Nephron (organoid): ENCODE results near the gene BRMS1L.
"Not testable (repeated sequence)": the region's sequence is repeated elsewhere in the genome, so short reads cannot be mapped to it uniquely, and the experiment has no call there.

Source experiments
- H3K27ac Mint-ChIP-seq, 3 experiments: 2 replicates each; pipeline ENCODE4 v1.8.0; 2020; ENCODE audit warnings: mixed read lengths in 3 of 3, mild to moderate bottlenecking in 2 of 3, moderate library complexity in 1 of 3
- H3K27me3 Mint-ChIP-seq: 2 replicates; pipeline ENCODE4 v1.8.0; 2021; ENCODE audit warnings: low read depth, mild to moderate bottlenecking, moderate library complexity, mixed read lengths
- H3K36me3 Mint-ChIP-seq: 2 replicates; pipeline ENCODE4 v1.8.0; 2020; ENCODE audit warnings: low read depth, mixed read lengths
- H3K4me1 Mint-ChIP-seq: 2 replicates; pipeline ENCODE4 v1.8.0; 2020; ENCODE audit warnings: mixed read lengths
- H3K4me3 Mint-ChIP-seq, 3 experiments: 2 replicates each; pipeline ENCODE4 v1.8.0; 2020; ENCODE audit warnings: mild to moderate bottlenecking in 3 of 3, mixed read lengths in 3 of 3, moderate library complexity in 2 of 3
- H3K9me3 Mint-ChIP-seq: 2 replicates; pipeline ENCODE4 v1.8.0; 2020; ENCODE audit warnings: mixed read lengths
- CTCF ChIP-seq, 3 experiments: fragments of 200-600 bp; sonication (generic); IDR thresholded peaks; one replicate each; pipeline ENCODE4 v1.5.0; 2021; ENCODE audit warnings: antibody characterized with exemption in 3 of 3; ENCODE audit not compliant: unreplicated experiment in 3 of 3

Gene BRMS1L

GRCh38 chr14:35827678-35828472 lies 1.7 kb downstream of the BRMS1L start:
- Mint-ChIP-seq H3K4me3 (peak overlapping the region; percentile 83 to 90 (median 86)), H3K9me3 (no peaks in the 10 kb centered on the region)
- no peak for TF ChIP-seq CTCF (IDR thresholded peaks at IDR 0.05; ENCODE audit: unreplicated experiment in 3 of 3)

GRCh38 chr14:35829449-35829848 lies 3.3 kb downstream of the BRMS1L start:
- peaks cover 29% of the 10 kb centered on the region for H3K36me3 Mint-ChIP-seq
- no peaks in the 10 kb centered on the region for H3K27me3 Mint-ChIP-seq
- peaks cover 23% of the 10 kb centered on the region for H3K4me1 Mint-ChIP-seq
- H3K4me3 Mint-ChIP-seq, result peak overlapping the region; percentile 58 to 75 (median 61)
- H3K9me3 Mint-ChIP-seq, result no peaks in the 10 kb centered on the region
- TF ChIP-seq CTCF (IDR thresholded peaks at IDR 0.05; ENCODE audit: unreplicated experiment in 3 of 3), result no peak
- no peak overlapping the region for H3K27ac Mint-ChIP-seq

More at GRCh38 chr14:35827678-35828472, 1.7 kb downstream of the BRMS1L start:
- Mint-ChIP-seq H3K4me1 (peaks cover 18% of the 10 kb centered on the region), H3K27me3 (no peaks in the 10 kb centered on the region), H3K27ac (peak overlapping the region in 2 of 3 experiments; percentile 76 to 90), H3K36me3 (peaks cover 17% of the 10 kb centered on the region)

GRCh38 chr14:35835208-35835982 lies 9.3 kb downstream of the BRMS1L start:
- no peak for TF ChIP-seq CTCF (IDR thresholded peaks at IDR 0.05; ENCODE audit: unreplicated experiment in 3 of 3)
- Mint-ChIP-seq H3K9me3 (peaks cover 18% of the 10 kb centered on the region), H3K36me3 (peaks cover 78% of the 10 kb centered on the region), H3K4me1 (peaks cover 10% of the 10 kb centered on the region), H3K27me3 (no peaks in the 10 kb centered on the region), H3K27ac (no peak overlapping the region), H3K4me3 (no peak overlapping the region)

GRCh38 chr14:35841704-35842103 lies 15.6 kb downstream of the BRMS1L start:
- Mint-ChIP-seq H3K36me3 (peaks cover 96% of the 10 kb centered on the region), H3K9me3 (peaks cover 46% of the 10 kb centered on the region)
- not testable (repeated sequence) for H3K27ac Mint-ChIP-seq, H3K4me3 Mint-ChIP-seq, H3K27me3 Mint-ChIP-seq, H3K4me1 Mint-ChIP-seq

- not testable (repeated sequence) for H3K27me3 Mint-ChIP-seq, H3K4me3 Mint-ChIP-seq, H3K4me1 Mint-ChIP-seq, H3K27ac Mint-ChIP-seq
- Mint-ChIP-seq H3K9me3 (peaks cover 46% of the 10 kb centered on the region), H3K36me3 (peaks cover 93% of the 10 kb centered on the region)
Measured at GRCh38 chr14:35842245-35842644, 16.1 kb downstream of the BRMS1L start.

GRCh38 chr14:35844494-35844893 lies 18.4 kb downstream of the BRMS1L start:
- peaks cover 7% of the 10 kb centered on the region for H3K4me1 Mint-ChIP-seq
- peaks cover 83% of the 10 kb centered on the region for H3K36me3 Mint-ChIP-seq
- no peak overlapping the region for H3K4me3 Mint-ChIP-seq
- H3K9me3 Mint-ChIP-seq, result peaks cover 36% of the 10 kb centered on the region
- no peak for TF ChIP-seq CTCF (IDR thresholded peaks at IDR 0.05; ENCODE audit: unreplicated experiment in 3 of 3)
- no peak overlapping the region for H3K27ac Mint-ChIP-seq
- H3K27me3 Mint-ChIP-seq, result no peaks in the 10 kb centered on the region
